Astrocyte of the spinal cord (primary cell): Measurements from ENCODE around the gene PHRF1.
"Not testable (repeated sequence)": the region's sequence is repeated elsewhere in the genome, so short reads cannot be mapped to it uniquely, and the experiment has no call there.

ENCODE experiments used
- DNase-seq: peaks from one replicate; pipeline ENCODE4 v3.0.0; 2011; ENCODE audit warnings: low read depth, low spot score
- H3K4me3 ChIP-seq: 2 replicates; pipeline ENCODE4 v1.5.1; 2011; ENCODE audit warnings: low read depth, mild to moderate bottlenecking, low read length, moderate library complexity
- CTCF ChIP-seq: IDR thresholded peaks from 2 replicates; pipeline ENCODE4 v1.5.1; 2012; ENCODE audit warnings: low read depth, mild to moderate bottlenecking, low read length, inconsistent platforms
- in situ Hi-C: cut with HindIII; loops from 2 replicates; pipeline ENCODE4 v1.10.0; 2017; ENCODE audit warnings: low sequenced_read_pairs

The PHRF1 gene

GRCh38 chr11:640021-640706, 63.9 kb downstream of the PHRF1 start:
- TF ChIP-seq CTCF: no peak
- DNase-seq: no peak
- no peak overlapping the region for H3K4me3 ChIP-seq
- in situ Hi-C loops: no loop called here

GRCh38 chr11:641806-642370, 65.6 kb downstream of the PHRF1 start:
- DNase-seq: no peak
- TF ChIP-seq CTCF: no peak
- in situ Hi-C loops: no loop called here
- H3K4me3 ChIP-seq: no peak overlapping the region

GRCh38 chr11:643366-643765, 67.1 kb downstream of the PHRF1 start:
- no peak for DNase-seq
- no peak overlapping the region for H3K4me3 ChIP-seq
- in situ Hi-C loops: no loop called here
- TF ChIP-seq CTCF: no peak

GRCh38 chr11:643849-644738, 67.8 kb downstream of the PHRF1 start:
- in situ Hi-C loops: no loop called here
- no peak for DNase-seq
- no peak overlapping the region for H3K4me3 ChIP-seq
- no peak for TF ChIP-seq CTCF

- no peak for TF ChIP-seq CTCF
- DNase-seq: no peak
- H3K4me3 ChIP-seq: no peak overlapping the region
- in situ Hi-C loops: no loop called here
These were observed 69.3 kb downstream of the PHRF1 start for GRCh38 chr11:645536-645935.

- no peak for DNase-seq
- TF ChIP-seq CTCF: no peak
- in situ Hi-C loops: no loop called here
- H3K4me3 ChIP-seq: no peak overlapping the region
These were observed 69.9 kb downstream of the PHRF1 start for GRCh38 chr11:646214-646613.

GRCh38 chr11:647672-648158, 71.4 kb downstream of the PHRF1 start:
- DNase-seq, in situ Hi-C loops, H3K4me3 ChIP-seq: not testable (repeated sequence)
